ENCODE data around the gene RAB30. TPM values are rescaled to one million over a fixed set of nuclear protein-coding genes. Genes with fewer than 3 reads are reported as not detected.
A peak's percentile ranks its signal among the peaks of the same experiment; 100 is the strongest.

RAB30 gene
- total and polyA plus RNA-seq, 12 donors, result 2.5 to 29.4 (median 21.7) TPM

GRCh38 chr11:82930229-82930628, 141.5 kb downstream of the RAB30 start:
- Histone ChIP-seq H3K4me1 (no peaks in the 10 kb centered on the region), H3K9me3 (no peaks in the 10 kb centered on the region), H3K4me3 (no peak overlapping the region), H3K27ac (no peak overlapping the region), H3K36me3 (peaks cover 0 to 15% (median 0%) of the 10 kb centered on the region in 9 donors), H3K27me3 (no peaks in the 10 kb centered on the region)
- no peak for ATAC-seq
- no peak for DNase-seq
- intact Hi-C loops (cut with DNase I), result no loop called here
- WGBS, 2 donors, result 76 to 79% methylated on average over 3 of the region's 3 CpGs
- no peak for TF ChIP-seq CTCF (IDR thresholded peaks at IDR 0.05)

GRCh38 chr11:82929121-82929520, 142.6 kb downstream of the RAB30 start:
- ATAC-seq, result no peak
- intact Hi-C loops (cut with DNase I), result loop anchor here in 7 of 10 donors (5.0 to 10.0 kb wide), 7 partner anchors 62 to 228 kb away; partner anchors contain the start of genes PCF11 (in 2 of the 7) and RAB30 (in 2 of the 7)

GRCh38 chr11:82927264-82927880, 144.3 kb downstream of the RAB30 start:
- peak in 1 of 2 donors; percentile 20 for DNase-seq
- Histone ChIP-seq H3K27ac (no peak overlapping the region), H3K4me1 (peaks cover 0 to 12% (median 0%) of the 10 kb centered on the region in 9 donors), H3K27me3 (no peaks in the 10 kb centered on the region), H3K36me3 (peaks cover 0 to 9% (median 0%) of the 10 kb centered on the region in 9 donors), H3K9me3 (no peaks in the 10 kb centered on the region), H3K4me3 (no peak overlapping the region)
- ATAC-seq, result peak in 2 of 8 donors; percentile 51 to 63
- intact Hi-C loops (cut with DNase I), result loop anchor here in 8 of 10 donors (2.0 to 10.0 kb wide), 8 partner anchors 60 to 230 kb away; partner anchors contain the start of genes PCF11 (in 2 of the 8) and RAB30 (in 2 of the 8)
- TF ChIP-seq CTCF (IDR thresholded peaks at IDR 0.05), result peak in 8 of 9 donors; percentile 68 to 89 (median 80)

More at GRCh38 chr11:82929121-82929520, 142.6 kb downstream of the RAB30 start:
- H3K4me3 ChIP-seq, result no peak overlapping the region
- no peaks in the 10 kb centered on the region for H3K4me1 ChIP-seq
- H3K36me3 ChIP-seq, result peaks cover 0 to 15% (median 0%) of the 10 kb centered on the region in 9 donors
- no peak for TF ChIP-seq CTCF (IDR thresholded peaks at IDR 0.05)
- no peaks in the 10 kb centered on the region for H3K9me3 ChIP-seq
- H3K27ac ChIP-seq, result no peak overlapping the region
- DNase-seq, result no peak
- 97% methylated on average over 8 to 9 of the region's 10 CpGs for WGBS, 2 donors
- no peaks in the 10 kb centered on the region for H3K27me3 ChIP-seq

GRCh38 chr11:82924522-82925224, 147.0 kb downstream of the RAB30 start:
- no peak for ATAC-seq
- peaks cover 0 to 14% (median 0%) of the 10 kb centered on the region in 9 donors for H3K4me1 ChIP-seq
- H3K36me3 ChIP-seq, result no peaks in the 10 kb centered on the region
- WGBS, 2 donors, result 91 to 92% methylated on average over 5 of the region's 5 CpGs
- H3K4me3 ChIP-seq, result no peak overlapping the region
- no peak for TF ChIP-seq CTCF (IDR thresholded peaks at IDR 0.05)
- intact Hi-C loops (cut with DNase I), result loop anchor here in 7 of 10 donors (5.0 to 10.0 kb wide), 7 partner anchors 57 to 233 kb away; partner anchors contain the start of genes PCF11 (in 2 of the 7) and RAB30 (in 2 of the 7)
- no peak for DNase-seq
- no peaks in the 10 kb centered on the region for H3K27me3 ChIP-seq
- H3K9me3 ChIP-seq, result no peaks in the 10 kb centered on the region
- H3K27ac ChIP-seq, result no peak overlapping the region

Other genes with a start within 250 kb of the RAB30 start
- 10 to 100 TPM; 28.8 to 89.8 (median 41.4) TPM for gene PRCP, start 171.5 kb downstream of the RAB30 start, total RNA-seq
- 10 to 100 TPM; 18.0 to 42.0 TPM for gene PRCP, start 171.5 kb downstream of the RAB30 start, polyA plus RNA-seq
- gene DDIAS, start 170.2 kb downstream of the RAB30 start, total RNA-seq, result 1 to 10 TPM in 3 of 10 donors, under 1 TPM in 7; 0.13 to 2.4 (median 0.65) TPM
- gene DDIAS, start 170.2 kb downstream of the RAB30 start, polyA plus RNA-seq, result under 1 TPM; 0.37 to 0.38 TPM
- gene PCF11, start 85.2 kb upstream of the RAB30 start, total RNA-seq, result 10 to 100 TPM; 22.2 to 38.4 (median 28.7) TPM
- gene PCF11, start 85.2 kb upstream of the RAB30 start, polyA plus RNA-seq, result 10 to 100 TPM; 14.7 to 29.3 TPM
- 10 to 100 TPM in 1 of 10 donors, 1 to 10 TPM in 9; 3.7 to 10.7 (median 6.4) TPM for gene ANKRD42, start 121.8 kb upstream of the RAB30 start, total RNA-seq
- 1 to 10 TPM; 2.0 to 3.3 TPM for gene ANKRD42, start 121.8 kb upstream of the RAB30 start, polyA plus RNA-seq
- gene CCDC90B, start 214.5 kb upstream of the RAB30 start, total RNA-seq, result 10 to 100 TPM; 22.3 to 34.3 (median 28.2) TPM
- gene CCDC90B, start 214.5 kb upstream of the RAB30 start, polyA plus RNA-seq, result 10 to 100 TPM; 14.7 to 23.9 TPM

Data from heart right ventricle (tissue), 16 donors.